Activated T-cell treated with anti-CD3 and anti-CD28 coated beads for 48 hours (primary cell): ENCODE data around the gene TOM1L2.

Experiments used
- DNase-seq: peaks from one replicate; pipeline ENCODE4 v3.0.0-alpha.2; 2020; ENCODE audit warnings: low read depth

TOM1L2 gene

GRCh38 chr17:17806611-17807274, 165.5 kb downstream of the TOM1L2 start:
- no peak for DNase-seq

DNA sequence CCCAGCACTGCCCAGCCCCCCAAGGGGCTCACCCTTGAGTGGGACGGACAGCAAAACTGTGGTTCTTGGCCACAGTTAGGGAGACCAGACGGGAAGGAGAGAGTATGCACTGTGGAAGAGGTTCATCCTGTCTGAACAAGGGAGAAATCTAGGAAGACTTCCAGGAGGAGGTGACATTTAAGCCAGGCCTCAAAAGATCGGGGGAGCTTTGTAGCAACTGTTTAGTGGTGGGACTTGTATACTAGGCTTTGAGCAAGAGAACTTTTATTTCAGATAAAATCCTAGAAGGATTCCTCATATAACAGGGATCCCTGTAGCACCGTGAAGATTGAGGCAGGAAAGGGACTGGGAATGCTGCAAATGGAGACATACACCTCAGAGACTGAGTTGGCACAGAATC, 166.2 kb downstream of the TOM1L2 start:
- no peak for DNase-seq

GRCh38 chr17:17805575-17805974, 166.6 kb downstream of the TOM1L2 start:
- DNase-seq, result no peak

GRCh38 chr17:17804007-17804406, 168.2 kb downstream of the TOM1L2 start:
- no peak for DNase-seq

- DNase-seq, result no peak
These were observed 170.3 kb downstream of the TOM1L2 start for GRCh38 chr17:17801800-17802481.

- no peak for DNase-seq
These were observed 171.6 kb downstream of the TOM1L2 start for GRCh38 chr17:17800504-17801021.

GRCh38 chr17:17798573-17799255, 173.5 kb downstream of the TOM1L2 start:
- DNase-seq, result no peak

DNA sequence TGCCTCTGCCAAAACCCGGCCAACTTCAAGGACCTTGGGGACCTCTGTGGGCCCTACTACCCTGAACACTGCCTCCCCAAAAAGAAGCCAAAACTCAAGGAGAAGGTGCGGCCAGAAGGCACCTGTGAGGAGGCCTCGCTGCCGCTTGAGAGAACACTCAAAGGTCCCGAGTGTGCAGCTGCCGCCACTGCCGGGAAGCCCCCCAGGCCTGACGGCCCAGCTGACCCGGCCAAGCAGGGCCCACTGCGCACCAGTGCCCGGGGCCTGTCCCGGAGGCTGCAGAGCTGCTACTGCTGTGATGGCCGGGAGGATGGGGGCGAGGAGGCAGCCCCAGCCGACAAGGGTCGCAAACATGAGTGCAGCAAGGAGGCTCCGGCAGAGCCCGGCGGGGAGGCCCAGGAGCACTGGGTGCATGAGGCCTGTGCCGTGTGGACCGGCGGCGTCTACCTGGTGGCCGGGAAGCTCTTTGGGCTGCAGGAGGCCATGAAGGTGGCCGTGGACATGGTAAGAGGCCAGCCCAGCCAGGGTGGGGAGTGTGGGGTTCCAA, 174.1 kb downstream of the TOM1L2 start:
- DNase-seq, result no peak

GRCh38 chr17:17797119-17797809, 174.9 kb downstream of the TOM1L2 start:
- DNase-seq, result no peak

- no peak for DNase-seq
These were observed 175.5 kb downstream of the TOM1L2 start for GRCh38 chr17:17796787-17797061.

- DNase-seq, result no peak
These were observed 176.0 kb downstream of the TOM1L2 start for GRCh38 chr17:17795946-17796786.

DNA sequence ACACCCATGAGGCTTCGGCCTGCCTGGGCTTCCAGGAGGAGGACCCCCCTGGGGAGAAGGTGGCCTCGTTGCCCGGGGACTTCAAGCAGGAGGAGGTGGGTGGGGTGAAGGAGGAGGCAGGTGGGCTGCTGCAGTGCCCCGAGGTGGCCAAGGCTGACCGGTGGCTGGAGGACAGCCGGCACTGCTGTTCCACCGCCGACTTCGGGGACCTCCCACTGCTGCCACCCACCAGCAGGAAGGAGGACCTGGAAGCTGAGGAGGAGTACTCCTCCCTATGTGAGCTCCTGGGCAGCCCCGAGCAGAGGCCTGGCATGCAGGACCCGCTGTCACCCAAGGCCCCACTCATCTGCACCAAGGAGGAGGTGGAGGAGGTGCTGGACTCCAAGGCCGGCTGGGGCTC, 176.9 kb downstream of the TOM1L2 start:
- DNase-seq, result no peak

GRCh38 chr17:17794382-17794781, 177.8 kb downstream of the TOM1L2 start:
- no peak for DNase-seq
